Measurements from ENCODE around the gene SPRN. TPM values are rescaled to one million over a fixed set of nuclear protein-coding genes. Genes with fewer than 3 reads are reported as not detected.
A peak's percentile ranks its signal among the peaks of the same experiment; 100 is the strongest.
"Not testable (repeated sequence)": the region's sequence is repeated elsewhere in the genome, so short reads cannot be mapped to it uniquely, and the experiment has no call there.

The SPRN gene
- total RNA-seq, 1 experiment from 2014 or later, result not detected

DNA sequence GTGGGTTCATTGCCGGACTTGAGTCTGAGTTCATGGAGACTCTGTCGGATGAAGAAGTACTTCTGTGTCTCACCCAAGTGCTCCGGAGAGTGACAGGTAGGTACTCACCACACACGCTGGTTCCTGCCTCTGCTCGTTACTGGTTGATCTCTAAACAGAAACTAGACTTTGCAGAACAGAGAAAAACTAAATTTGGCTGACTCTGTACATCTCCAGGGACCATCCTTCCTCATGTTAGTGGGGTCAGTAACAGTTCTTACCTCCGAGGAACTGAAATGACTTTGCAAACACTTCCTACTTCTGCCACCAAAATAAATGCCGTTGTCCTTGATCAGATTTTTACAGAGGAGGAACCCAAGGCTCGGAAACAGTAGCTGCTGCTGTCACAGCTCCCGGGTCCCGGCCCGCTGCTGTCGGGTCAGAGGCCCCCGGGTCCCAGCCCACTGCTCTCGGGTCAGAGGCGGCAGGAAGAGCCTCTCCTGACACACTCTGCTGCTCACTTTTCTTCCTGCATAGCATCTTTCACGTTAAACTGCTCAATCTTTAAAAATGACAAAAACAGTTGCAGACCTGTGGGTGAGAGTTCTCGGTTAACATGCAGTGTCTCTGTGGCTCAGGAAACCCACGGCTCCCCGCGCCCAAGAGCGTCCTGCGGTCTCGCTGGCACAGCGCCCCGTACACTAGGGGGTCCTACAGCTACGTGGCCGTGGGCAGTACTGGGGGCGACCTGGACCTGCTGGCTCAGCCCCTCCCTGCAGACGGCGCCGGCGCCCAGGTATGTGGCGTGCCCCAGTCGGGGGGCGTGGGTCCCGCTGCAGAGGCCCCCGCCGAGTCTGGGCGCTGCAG lies 35.2 kb downstream of the SPRN start:
- POLR2A ChIA-PET (ENCODE audit: low non-redundant PET), result no interaction called here
- no peaks in the 10 kb centered on the region for H3K27me3 ChIP-seq (replicated peaks; ENCODE audit: insufficient read depth, low read depth, low read length, poor library complexity)
- peaks cover 4% of the 10 kb centered on the region for H3K4me1 ChIP-seq (ENCODE audit: insufficient read depth, low read length, poor library complexity, severe bottlenecking)
- H3K9me3 ChIP-seq (ENCODE audit: low read depth, low read length, poor library complexity, severe bottlenecking), result no peaks in the 10 kb centered on the region
- H3K4me3 ChIP-seq (ENCODE audit: low read depth, low read length, poor library complexity, severe bottlenecking), result no peak overlapping the region
- no peaks in the 10 kb centered on the region for H3K36me3 ChIP-seq (ENCODE audit: insufficient read depth, low read length, poor library complexity, severe bottlenecking)
- TF ChIP-seq CTCF (conservative IDR thresholded peaks at IDR 0.05; ENCODE audit: low read depth, low read length), result no peak
- TF ChIP-seq EZH2 (IDR thresholded peaks at IDR 0.05; ENCODE audit: borderline replicate concordance, low read depth, low read length, poor library complexity, severe bottlenecking), result no peak
- no peak overlapping the region for H3K27ac ChIP-seq (ENCODE audit: low read depth, low read length, poor library complexity, severe bottlenecking)
- BruUV-seq (replicated peaks), result no TSS peak
- CTCF ChIA-PET, result no interaction called here
- intact Hi-C loops (cut with micrococcal nuclease; ENCODE audit: unreplicated experiment), result no loop called here
- DNase-seq (ENCODE audit: low spot score), result no peak

DNA sequence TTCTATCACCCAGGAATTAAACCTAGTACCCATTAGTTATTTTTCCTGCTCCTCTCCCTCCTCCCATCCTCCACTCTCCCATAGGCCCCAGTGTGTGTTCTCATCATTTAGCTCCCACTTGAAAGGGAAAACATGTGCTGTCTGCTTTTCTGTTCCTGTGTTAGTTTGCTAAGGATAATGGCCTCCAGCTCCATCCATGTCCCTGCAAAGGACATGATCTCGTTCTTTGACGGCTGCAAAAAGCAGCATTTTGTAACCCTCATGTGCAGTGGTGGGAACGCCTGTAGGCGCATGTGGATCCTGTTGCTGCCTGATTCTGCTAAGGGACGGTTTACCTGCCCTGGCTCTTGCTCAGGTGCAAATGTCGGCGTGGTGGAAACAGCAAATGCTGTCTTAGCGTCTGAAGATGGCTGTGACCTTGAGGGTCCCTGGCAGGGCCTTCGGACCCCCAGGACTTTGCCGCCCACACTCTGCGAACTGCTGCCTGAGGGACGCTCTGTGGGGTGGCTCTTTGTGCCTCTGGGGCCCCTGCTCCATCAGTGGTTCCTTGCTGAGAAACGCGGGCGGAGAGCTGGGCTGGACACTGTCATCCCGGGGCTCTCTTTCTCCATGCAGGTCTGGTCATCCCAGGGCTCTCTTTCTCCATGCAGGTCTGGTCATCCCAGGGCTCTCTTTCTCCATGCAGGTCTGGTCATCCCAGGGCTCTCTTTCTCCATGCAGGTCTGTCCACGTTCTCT lies 36.0 kb downstream of the SPRN start:
- no peaks in the 10 kb centered on the region for H3K27me3 ChIP-seq (replicated peaks; ENCODE audit: insufficient read depth, low read depth, low read length, poor library complexity)
- intact Hi-C loops (cut with micrococcal nuclease; ENCODE audit: unreplicated experiment), result no loop called here
- no TSS peak for BruUV-seq (replicated peaks)
- ChIA-PET CTCF (no interaction called here), POLR2A (ENCODE audit: low non-redundant PET) (no interaction called here)
- DNase-seq (ENCODE audit: low spot score), result peak; percentile 37
- H3K27ac ChIP-seq (ENCODE audit: low read depth, low read length, poor library complexity, severe bottlenecking), result no peak overlapping the region
- TF ChIP-seq EZH2 (IDR thresholded peaks at IDR 0.05; ENCODE audit: borderline replicate concordance, low read depth, low read length, poor library complexity, severe bottlenecking) (no peak), CTCF (conservative IDR thresholded peaks at IDR 0.05; ENCODE audit: low read depth, low read length) (no peak)
- peaks cover 1% of the 10 kb centered on the region for H3K4me1 ChIP-seq (ENCODE audit: insufficient read depth, low read length, poor library complexity, severe bottlenecking)
- no peaks in the 10 kb centered on the region for H3K9me3 ChIP-seq (ENCODE audit: low read depth, low read length, poor library complexity, severe bottlenecking)
- H3K4me3 ChIP-seq (ENCODE audit: low read depth, low read length, poor library complexity, severe bottlenecking), result no peak overlapping the region
- no peaks in the 10 kb centered on the region for H3K36me3 ChIP-seq (ENCODE audit: insufficient read depth, low read length, poor library complexity, severe bottlenecking)

- H3K9me3 ChIP-seq (ENCODE audit: low read depth, low read length, poor library complexity, severe bottlenecking); CTCF ChIA-PET; POLR2A ChIA-PET (ENCODE audit: low non-redundant PET); H3K4me1 ChIP-seq (ENCODE audit: insufficient read depth, low read length, poor library complexity, severe bottlenecking); DNase-seq (ENCODE audit: low spot score); H3K27ac ChIP-seq (ENCODE audit: low read depth, low read length, poor library complexity, severe bottlenecking); BruUV-seq (replicated peaks); H3K36me3 ChIP-seq (ENCODE audit: insufficient read depth, low read length, poor library complexity, severe bottlenecking); intact Hi-C loops (cut with micrococcal nuclease; ENCODE audit: unreplicated experiment); H3K4me3 ChIP-seq (ENCODE audit: low read depth, low read length, poor library complexity, severe bottlenecking); H3K27me3 ChIP-seq (replicated peaks; ENCODE audit: insufficient read depth, low read depth, low read length, poor library complexity): not testable (repeated sequence)
Measured at GRCh38 chr10:133386951-133387350, 37.5 kb downstream of the SPRN start.

Data from A673 (cell line).